HG03432 (cell line): Measurements from ENCODE around the gene MISP3.
A peak's percentile ranks its signal among the peaks of the same experiment; 100 is the strongest.

Experiments
- ATAC-seq: cut with Tn5 transposase; IDR thresholded peaks from one replicate; pipeline ENCODE4 v1.9.1; 2021; ENCODE audit warnings: mild to moderate bottlenecking, moderate library complexity; ENCODE audit not compliant: unreplicated experiment

The MISP3 gene

DNA sequence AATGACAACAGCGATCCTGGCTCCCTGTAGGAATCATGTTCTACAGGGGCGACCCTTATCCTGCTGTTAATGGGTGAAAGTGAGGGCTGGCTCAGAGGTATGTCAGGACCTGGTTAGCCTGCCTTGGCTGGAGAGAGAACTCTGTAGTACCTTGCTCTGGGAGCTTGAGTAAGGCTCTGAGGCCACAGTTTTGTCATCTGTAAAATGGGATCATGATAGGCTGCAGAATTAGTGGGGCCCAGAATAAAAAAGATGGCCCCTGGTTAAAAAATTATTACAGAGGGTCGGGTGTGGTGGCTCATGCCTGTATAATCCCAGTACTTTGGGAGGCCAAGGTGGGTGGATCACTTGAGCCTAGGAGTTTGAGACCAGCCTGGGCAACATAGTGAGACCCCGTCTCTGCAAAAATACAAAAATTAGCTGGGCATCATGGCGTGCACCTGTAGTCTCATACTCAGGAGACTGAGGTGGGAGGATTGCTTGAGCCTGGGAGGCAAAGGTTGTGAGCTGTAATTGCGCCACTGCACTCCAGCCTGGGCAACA is 28.5 kb downstream of the MISP3 start:
- no peak for ATAC-seq

GRCh38 chr19:14102102-14102696 is 29.6 kb downstream of the MISP3 start:
- no peak for ATAC-seq

DNA sequence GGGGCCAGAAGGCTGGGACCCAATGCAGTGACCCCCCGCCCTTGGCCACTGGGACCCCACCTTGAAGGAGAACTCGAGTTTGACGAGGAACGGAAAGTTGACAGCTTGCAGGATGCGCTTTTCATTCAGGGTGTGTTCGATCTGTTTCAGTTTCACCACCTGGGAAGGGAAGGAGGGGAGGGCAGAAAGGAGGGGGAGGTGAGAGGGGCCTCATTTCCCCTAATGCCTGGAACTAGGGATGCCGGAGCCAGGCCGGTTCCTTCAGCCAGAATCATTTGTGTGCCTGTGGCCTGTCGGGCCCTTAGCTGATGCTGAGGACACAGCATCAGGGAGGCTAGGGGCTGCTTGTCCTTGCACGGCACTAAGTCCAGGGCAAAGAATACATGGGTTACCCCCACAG is 30.2 kb downstream of the MISP3 start:
- no peak for ATAC-seq

DNA sequence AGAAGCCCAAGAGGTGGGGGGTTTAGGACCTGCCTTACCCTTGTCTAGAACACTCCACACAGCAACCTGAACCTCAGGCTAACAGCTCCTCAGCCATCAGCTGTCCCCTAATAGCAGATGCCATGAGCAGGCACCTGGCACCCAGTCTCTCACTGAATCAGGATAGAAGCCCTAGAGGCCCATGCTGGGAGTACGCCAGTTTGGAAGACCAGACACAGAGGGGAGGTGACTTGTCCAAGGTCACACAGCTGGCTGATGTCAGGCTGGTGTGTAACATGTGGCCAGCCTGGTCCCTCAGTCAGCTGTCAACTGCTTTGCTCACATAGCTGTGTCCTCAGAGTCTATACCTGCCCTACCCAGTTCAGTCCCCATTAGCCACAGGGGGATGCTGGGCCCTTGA is 30.7 kb downstream of the MISP3 start:
- ATAC-seq: no peak

GRCh38 chr19:14105680-14106079 is 33.1 kb downstream of the MISP3 start:
- ATAC-seq: no peak

DNA sequence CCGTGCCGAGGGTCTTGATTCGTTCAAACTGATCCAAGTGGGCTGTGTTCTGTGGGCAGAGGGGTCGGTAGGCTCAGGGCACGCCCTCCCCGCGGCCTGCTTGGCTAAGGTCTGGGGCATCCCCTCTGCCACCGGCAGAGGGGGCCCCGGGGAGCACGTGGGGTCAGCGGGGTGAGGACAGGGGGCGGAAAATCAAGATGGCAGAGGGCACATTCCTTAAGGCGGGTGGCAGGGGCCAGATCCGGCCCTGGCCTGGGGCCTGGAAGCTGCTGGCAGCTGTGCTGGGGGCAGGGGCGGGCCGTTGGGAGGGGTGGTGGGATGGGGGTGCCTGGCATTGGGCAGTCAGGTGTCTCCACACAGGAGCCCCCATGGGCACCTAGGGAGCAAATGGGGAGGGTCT is 34.3 kb downstream of the MISP3 start:
- no peak for ATAC-seq

DNA sequence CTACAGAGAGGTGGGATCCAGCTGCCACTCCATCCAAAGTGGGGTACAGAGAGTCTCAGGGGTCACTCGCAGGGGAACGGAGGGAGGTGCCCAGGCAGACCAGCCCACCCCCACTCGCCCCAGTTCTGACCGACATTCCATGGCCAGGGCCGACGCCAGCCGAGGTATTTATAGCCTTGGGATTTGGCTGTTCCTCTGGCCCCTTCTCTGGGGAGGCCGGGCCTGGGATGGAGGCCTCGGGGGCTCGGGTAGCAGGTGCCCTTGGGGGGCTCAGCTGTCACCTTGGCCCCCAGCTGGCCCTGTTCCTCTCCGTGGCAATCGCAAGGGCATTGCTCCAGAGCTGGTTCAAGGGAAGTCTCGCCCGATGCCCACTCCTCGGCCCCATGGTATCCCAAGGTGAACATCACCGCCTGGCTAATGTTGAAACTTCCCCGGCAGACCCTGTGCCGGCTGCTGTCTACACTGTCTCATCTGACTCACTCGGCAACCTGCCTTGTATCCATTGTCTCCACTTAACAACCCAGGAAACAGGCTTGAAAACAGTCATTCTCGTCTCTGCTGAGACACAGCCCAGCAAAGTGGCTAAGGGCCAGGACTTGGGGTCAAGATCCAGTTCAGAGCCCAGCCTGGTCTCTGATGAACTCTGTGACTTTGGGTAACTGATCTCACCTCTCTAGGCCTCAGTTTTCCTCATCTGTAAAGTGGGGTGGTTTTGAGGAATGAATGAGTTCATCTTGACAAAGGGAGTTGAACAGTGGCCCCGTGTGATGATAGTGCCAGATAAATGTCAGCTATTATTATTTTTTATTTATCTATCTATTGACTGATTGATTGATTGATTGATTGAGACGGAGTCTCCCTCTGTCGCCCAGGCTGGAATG is 35.2 kb downstream of the MISP3 start:
- ATAC-seq: no peak

GRCh38 chr19:14110650-14111049 is 38.1 kb downstream of the MISP3 start:
- ATAC-seq: no peak

DNA sequence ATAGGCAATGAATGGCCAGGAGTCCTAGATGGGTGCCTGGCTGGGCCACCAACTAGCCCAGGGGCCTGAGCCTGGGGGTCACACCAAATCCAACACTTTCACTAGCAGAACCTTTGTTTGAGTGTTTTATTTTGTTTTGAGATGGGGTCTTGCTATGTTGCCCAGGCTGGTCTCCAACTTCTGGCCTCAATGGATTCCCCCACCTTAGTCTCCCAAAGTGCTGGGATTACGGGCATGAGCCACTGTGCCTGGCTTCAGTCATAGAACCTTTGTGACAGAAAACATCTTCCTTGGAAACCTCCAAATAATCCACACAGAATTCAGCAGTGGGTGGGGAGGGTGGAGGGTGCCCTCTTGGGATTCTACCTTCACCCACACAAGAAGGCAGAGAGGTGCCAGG is 38.9 kb downstream of the MISP3 start:
- no peak for ATAC-seq

- no peak for ATAC-seq
Measured at GRCh38 chr19:14112051-14112808, 39.6 kb downstream of the MISP3 start.

GRCh38 chr19:14112809-14113385 is 40.3 kb downstream of the MISP3 start:
- no peak for ATAC-seq

GRCh38 chr19:14113762-14114414 is 41.3 kb downstream of the MISP3 start:
- no peak for ATAC-seq

DNA sequence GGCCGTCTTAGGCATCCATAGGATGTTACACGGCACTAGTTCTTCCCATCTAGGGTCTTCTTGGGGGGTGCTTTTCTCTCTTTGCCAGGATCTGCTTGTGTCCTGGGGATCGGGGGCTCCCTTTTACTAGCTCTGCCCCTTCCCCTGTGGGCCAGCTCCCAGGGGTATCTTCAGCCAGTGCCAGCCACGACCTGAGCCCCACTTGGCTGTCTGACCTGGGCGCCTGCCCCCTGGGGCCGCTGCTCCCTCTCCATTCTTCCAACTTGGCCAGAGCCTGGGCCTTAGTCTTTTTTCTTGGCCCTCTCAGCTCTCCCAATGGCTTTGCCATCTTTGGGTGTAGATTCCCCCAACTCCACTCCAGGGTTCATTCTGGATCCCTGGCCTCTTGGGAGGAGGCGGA is 41.9 kb downstream of the MISP3 start:
- ATAC-seq: no peak

DNA sequence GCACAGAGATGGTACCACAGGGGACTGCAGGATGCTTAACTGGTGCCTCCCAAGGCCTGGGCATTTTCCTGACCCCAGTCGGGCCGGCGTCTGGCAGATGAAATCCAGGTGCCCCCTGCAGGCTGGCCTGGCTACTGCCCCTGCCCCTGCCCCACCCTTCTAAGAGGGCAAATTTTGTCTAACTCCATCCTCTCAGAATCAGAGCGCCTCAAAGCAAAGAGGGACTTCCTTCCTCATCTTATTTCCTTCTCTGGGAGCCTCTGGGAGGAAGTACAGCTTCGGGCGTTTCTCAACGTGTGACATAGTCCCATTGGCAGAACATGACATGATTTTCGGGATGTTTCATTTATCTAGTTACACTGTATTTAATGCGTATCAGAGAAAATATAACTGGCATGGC is 42.3 kb downstream of the MISP3 start:
- ATAC-seq: no peak

DNA sequence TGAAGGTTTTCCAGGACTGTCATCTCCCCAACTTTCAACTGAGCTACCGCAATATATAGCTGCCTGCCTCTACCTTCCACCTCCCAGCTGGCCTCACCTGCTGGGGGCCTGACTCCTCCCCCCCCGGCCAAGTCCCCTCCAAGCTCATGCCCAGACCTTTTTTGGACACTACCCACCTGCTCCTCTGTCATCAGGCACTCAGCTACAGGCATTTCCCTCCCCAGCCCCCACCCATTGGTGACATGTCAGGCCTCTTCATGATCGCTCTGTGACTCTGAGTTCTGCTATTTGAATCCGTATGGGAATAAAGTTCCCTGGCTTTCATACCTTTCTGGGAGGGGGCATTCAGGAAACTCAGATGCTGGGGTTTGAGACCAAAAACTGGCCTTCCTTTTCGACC is 43.2 kb downstream of the MISP3 start:
- no peak for ATAC-seq

GRCh38 chr19:14116525-14116917 is 43.9 kb downstream of the MISP3 start:
- no peak for ATAC-seq

DNA sequence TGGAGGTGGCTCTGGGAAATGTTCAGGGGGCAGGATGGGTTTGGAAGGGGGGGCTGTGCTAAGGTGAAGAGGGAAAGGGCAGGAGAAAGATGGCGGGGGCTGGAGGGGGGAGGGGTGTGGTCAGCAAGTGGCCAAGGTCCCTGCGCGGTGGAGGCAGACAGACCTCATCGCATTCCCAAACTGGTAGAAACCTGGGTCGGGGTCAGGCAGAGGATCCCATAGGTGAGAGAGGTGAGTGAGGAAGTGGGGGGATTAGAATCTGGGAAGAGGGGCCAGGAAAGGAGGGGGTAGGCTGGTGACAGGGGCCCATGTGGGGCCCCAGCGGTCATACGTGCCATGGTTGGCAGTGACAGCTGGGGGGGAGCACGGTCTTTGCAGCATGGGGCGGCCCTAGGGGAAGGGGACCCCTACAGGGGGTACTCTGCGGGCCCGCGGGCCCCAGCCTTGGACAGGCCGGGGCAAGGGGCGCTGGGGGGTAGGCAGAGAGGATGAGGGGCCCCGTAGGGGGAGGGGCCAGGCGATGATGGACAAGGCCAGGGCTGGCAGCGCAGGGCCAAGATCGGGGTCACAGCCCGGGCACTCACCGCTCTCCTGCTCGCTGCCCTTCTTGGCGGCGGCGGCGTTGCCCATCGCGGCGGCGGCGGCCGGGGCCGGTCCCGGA is 44.5 kb downstream of the MISP3 start:
- ATAC-seq: peak; percentile 17

DNA sequence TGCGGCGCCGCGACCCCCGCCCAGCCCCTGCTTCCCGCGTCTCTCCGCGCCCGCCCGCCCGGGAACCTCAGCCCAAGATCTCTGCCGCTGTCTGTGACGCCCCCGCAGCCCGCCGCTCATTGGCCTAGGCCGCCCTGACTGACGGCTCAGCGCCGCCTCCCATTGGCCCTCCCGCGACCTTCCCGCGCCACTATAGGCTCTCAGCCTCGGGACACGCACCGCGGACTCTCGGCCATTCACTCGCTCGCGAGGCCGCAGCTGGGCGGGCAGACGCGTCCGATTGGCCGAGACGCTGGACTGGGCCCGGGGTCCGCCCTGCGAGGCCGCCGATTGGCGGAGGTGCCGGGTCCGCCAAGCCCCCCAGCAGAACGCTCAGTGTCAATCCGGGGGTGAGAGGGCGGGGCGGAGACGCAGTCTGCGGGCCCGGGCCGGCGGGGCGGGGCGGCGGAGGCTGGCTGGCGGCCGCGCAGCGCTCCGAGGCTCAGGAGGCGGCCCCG is 45.1 kb downstream of the MISP3 start, which contains the start of gene PRKACA:
Gene PRKACA, minus strand, starts transcription at position 95 of the 497 bp plus-strand sequence. CDS start 215 bp downstream, outside the sequence.
- ATAC-seq: peak; percentile 82

GRCh38 chr19:14118165-14119051 is 45.8 kb downstream of the MISP3 start:
- ATAC-seq: peak; percentile 29
